Neural progenitor cell (in vitro differentiated cells): ENCODE measurements around the gene DNAH10.

ENCODE experiments used
- EZH2 ChIP-seq: fragments of 200-600 bp; sonication (generic); IDR thresholded peaks from 2 replicates; pipeline ENCODE4 v1.6.1; 2017; ENCODE audit warnings: antibody characterized with exemption, mild to moderate bottlenecking, moderate library complexity
- TF ChIP-seq, protein P1 (sequence below): fragments of 200-600 bp; sonication (generic); IDR thresholded peaks from 2 replicates; pipeline ENCODE4 v1.5.1; 2017; ENCODE audit warnings: antibody characterized with exemption, mild to moderate bottlenecking

DNA sequence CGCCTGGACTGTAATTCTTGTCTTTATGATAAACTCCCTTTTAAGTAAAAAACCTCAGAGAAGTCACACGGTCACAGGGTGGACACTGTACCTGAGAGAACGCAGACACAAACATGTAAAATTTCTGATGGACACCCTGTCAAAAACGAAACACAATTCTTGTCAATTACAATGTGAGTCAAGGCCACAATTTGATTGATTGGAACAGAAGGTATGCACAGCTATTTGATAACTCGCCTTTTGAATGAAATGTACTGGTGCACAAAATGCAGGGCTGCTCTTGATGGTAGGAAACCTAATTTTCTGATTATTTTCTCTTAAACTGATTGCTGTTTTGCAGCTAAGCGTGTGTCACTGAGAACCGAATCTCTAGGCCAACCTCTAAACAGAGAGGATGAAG lies 9.2 kb downstream of the DNAH10 start:
- no peak for TF ChIP-seq EZH2
- TF ChIP-seq, protein P1, sequence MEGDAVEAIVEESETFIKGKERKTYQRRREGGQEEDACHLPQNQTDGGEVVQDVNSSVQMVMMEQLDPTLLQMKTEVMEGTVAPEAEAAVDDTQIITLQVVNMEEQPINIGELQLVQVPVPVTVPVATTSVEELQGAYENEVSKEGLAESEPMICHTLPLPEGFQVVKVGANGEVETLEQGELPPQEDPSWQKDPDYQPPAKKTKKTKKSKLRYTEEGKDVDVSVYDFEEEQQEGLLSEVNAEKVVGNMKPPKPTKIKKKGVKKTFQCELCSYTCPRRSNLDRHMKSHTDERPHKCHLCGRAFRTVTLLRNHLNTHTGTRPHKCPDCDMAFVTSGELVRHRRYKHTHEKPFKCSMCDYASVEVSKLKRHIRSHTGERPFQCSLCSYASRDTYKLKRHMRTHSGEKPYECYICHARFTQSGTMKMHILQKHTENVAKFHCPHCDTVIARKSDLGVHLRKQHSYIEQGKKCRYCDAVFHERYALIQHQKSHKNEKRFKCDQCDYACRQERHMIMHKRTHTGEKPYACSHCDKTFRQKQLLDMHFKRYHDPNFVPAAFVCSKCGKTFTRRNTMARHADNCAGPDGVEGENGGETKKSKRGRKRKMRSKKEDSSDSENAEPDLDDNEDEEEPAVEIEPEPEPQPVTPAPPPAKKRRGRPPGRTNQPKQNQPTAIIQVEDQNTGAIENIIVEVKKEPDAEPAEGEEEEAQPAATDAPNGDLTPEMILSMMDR, result no peak
